NOMO-1 treated with DMSO at 0.1 percent for 48 hours (cell line): Measurements from ENCODE around the gene CRYL1.

ENCODE experiments used
- DNase-seq: peaks from one replicate; lab custom pipeline; 2025; ENCODE audit not compliant: unreplicated experiment; lab: John Stamatoyannopoulos, UW

CRYL1 gene

DNA sequence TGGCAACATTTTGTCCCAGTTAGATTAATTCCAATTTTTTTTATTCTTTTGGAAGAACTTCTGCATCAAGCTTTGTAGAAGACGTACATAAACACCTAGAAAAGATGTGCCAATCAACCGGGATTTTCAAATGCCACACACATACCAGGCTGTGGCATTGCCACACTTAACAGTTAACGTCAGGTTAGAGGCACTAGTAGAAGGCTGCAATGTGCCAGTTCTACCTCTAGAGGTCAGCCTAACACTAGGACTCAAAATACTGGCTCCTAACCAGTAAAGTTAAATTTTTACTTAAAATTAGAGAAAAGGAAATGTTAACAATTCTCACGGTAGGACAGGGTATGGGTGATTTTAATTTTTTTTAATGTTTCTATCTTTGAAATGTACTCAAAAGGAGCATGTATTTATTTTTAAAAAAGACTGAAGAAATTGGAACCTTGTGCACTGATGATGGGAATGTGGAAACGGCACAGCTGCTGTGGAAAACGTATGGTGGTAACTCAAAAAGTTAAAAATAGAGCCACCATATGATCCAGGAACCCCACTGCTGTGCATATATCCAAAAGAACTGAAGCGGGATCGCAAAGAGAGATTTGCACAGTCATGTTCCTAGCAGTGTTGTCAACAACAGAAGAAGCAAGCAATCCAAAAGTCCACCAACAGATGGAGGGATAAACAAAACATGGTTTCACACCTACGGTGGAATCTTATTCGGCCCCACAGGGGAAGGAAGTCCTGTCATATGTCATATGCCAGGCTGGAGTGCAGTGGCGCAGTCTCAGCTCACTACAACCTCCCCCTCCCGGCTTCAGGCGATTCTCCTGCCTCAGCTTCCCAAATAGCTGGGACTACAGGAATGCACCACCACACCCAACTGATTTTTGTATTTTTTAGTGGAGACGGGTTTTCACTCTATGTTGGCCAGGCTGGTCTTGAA lies 30.3 kb downstream of the CRYL1 start:
- peak; percentile 81 for DNase-seq

DNA sequence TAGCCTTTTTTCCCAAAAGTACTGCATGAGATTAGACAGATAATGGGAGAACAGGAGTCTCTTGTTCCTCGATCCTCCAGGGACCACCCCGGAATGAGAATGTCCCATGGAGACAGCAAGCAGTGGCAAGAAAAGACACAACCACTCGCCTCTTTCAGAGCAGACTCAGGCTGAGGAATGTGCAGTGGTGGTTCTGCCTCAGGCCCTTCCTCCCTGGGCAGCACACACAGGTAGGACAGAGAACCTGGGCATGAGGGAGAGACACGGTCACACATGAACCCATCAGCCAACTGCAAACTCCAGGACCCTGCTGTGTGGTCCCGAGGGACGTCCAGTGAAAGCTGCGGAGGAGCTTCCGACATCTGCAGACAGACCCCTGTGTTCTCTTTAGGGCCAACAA lies 31.0 kb downstream of the CRYL1 start:
- DNase-seq, result no peak

DNA sequence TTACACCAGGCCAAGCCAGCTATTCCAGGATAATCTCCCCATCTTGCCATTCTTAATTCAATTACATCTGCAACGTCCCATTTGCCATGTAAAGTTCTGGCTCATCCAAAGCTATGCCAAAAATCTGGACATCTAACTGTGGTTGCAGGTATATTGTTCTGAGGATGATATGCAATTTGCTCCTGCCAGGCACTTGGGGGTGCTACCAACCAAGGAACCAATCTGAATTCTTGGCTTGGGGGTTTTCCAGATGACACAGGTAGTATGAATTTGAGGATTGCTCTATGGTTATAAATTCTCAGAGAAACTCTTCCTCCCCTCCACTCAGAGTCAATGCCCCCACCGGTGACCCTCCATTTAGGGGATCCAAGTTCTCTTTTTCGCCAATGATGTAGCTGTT lies 33.0 kb downstream of the CRYL1 start:
- DNase-seq, result peak; percentile 25

DNA sequence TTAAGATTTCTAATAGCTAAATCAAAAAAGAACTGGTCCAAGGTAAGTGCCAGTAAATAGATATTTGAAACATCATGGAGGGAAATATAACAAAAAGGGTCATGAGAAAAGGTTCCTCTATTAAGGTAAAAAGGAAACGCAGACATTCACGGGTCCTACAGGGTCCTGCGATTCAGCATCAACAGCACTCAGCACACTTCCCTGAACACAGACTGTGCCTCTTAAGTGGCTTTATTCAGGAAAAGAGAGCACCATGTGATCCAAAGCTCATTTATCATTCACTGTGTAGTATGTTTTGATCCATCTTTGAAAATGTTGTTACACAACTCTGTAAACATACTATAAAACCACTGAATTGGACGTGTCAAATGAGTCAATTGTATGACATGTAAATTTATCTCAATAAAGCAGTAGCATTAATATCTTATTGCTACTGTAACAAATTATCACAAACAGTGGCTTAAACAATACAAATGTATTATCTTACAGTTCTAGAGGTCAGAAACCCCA lies 33.7 kb downstream of the CRYL1 start:
- DNase-seq, result no peak

DNA sequence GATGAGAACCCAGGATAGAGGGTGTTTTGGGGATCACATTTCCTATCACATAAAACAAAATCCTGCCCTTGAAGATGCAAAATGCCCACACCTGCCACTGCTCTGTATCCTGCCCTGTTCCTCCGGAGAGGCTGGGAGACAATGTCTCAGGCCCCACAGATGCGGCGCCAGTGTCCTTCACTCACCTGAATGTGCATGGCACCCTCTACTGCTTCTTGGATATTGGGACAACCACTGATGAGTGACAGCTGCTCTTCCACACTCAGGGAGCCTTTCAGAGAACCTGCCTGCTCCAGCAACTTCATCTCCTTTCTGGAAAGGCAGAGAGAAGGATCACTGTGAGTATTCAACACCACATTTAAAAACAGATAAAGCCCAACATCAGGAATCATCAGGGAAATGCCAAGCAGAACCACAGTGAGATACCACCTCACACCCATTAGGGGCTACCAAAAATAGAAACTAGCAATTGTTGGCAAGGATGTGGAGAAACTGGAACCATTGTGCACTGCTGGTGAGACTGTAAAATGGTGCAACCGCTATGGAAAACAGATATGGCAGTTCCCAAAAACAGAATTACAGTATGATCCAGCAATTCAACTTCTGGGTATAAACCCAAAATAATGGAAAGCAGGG lies 36.4 kb downstream of the CRYL1 start:
- DNase-seq, result no peak

DNA sequence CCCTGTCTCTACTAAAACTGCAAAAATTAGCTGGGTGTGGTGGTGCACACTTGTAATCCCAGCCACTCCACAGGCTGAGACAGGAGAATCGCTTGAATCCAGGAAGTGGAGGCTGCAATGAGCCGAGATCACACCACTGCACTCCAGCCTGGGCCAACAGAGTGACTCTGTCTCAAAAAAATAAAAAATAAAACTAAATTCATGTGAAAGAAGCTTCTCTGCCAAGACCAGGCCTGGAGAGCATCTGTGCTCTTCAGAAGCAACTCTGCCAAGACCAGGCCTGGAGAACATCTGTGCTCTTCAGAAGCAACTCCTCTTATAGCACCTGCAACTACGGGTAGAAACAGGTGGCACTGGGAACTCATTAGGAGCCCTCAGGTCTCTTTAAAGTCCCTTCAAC lies 37.7 kb downstream of the CRYL1 start:
- DNase-seq, result no peak

DNA sequence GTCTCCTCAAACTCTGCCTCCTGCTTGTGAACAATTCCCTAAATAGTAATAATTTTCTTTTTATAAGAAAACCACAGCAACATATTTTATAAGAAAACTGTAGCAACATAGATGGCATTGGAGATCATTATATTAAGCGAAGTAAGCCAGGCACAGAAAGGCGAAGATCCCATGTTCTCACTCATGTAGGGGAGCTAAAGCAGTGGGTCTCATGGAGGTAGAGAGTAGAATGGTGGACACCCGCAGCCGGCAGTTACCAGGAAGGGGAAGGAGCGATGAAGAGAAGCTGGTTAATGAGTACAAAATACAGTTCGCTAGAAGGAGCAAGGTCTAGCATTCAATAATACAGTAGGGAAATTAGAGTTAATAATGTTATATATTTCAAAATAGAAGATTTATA lies 42.9 kb downstream of the CRYL1 start:
- DNase-seq, result no peak

DNA sequence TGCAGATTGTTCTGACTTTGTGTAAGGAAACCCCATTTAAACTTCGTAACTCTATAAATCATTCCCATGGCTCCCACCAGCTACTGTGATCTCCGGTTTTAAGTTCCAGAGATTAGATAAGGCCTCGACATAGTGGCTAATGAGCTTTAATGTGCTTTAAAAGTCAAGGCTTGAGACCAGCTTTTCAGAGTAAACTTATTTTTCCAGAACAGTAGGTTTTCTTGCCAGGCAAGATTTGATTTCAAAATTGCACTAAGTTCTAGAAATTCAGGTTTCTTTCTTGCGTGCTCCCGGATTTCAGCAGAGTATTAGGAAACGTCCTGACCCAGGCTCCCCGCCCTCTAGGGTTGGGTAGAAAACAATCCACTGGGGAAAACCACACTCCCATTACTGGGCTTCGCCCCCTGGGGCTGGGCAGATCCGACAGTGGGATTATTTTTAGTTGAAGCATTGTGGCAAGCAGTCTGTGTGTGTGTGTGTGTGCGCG lies 43.3 kb downstream of the CRYL1 start:
- DNase-seq, result no peak

DNA sequence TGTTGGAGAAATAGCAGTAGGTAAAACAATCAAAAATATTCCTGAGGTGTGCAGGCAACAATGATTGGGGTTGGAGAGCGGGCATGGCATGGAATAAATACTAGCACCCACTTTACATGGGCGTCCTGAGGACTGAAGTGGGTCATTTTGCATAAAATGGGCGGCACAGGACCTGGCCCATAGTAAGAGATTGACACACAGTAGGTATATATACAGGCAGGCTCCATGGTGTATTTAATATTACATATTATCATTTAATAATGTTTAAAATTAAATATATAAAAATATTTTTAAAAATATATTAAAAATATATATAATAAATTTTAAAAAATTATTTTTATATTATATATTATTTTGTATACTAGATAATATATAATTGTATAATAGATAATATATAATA lies 48.3 kb downstream of the CRYL1 start:
- DNase-seq, result no peak

DNA sequence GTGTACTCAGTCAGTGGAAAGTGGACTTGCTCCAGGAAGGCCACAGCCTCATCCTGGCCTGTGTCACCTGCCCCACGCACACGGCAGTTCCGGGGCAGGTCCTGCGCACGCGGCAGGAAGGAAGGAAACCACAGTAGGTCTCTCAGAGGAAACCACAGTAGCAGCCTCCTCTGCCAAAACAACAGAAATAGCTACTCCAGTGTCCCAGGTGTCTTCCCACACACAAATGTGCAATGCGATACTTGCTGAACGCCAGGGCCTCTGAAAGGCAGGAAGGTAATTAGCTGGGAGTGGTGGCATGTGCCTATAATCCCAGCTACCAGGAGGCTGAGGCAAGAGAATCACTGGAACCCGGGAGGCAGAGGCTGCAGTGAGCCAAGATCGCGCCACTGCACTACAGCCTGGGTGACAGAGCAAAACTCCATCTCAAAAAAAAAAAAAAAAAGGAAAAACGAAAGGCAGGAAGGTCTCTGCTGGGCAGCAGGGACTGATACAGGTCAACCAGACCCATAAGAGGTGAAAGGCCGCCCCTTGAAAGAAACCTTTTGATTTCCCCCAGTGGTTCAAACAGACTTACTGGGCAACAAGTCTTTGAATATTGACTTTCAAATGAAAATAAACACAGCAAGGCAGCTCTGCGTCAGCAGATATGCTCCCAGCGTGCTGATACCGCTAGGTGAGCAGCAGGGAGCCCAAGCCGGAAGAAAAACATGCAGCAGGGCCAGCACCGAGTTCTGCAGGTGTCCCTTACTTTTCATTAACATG lies 49.5 kb downstream of the CRYL1 start:
- DNase-seq, result no peak

DNA sequence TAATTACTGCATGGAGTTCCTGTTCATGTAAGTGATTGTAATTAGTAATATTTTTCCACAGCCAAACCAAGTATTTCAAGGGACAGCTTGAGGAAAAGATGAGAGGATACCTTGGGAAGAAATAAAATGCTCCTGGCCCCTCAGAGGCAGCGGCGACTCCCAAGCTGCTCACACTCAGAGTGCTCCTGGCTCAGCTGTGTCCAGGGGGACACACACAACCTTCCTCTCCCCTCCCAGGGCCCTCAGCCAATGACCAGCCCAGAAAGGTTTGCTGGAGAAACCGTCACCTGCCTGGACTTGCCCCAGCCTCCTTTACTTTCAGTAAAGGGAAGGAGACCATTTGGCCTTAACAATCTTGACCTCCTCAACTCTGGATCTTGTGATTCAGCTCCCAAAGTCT lies 51.1 kb downstream of the CRYL1 start:
- DNase-seq, result no peak

DNA sequence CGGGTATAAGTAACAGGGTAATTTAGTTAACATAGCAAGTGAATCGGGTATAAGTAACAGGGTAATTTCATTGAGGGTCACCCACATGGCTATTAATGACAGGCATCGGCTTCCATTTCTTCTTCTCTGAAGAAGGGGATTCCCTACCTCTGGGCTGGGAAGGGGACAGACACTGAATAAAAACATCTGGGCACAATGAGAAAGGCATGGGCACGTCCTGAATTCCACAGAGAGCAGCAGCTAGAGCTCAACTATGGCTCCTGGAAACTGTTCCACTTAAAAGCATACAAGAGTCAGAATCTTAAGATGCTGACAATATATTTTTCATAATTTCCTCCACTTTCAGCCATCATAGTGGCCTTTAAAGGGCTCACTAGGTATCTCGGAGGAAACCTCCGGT lies 51.8 kb downstream of the CRYL1 start:
- no peak for DNase-seq

DNA sequence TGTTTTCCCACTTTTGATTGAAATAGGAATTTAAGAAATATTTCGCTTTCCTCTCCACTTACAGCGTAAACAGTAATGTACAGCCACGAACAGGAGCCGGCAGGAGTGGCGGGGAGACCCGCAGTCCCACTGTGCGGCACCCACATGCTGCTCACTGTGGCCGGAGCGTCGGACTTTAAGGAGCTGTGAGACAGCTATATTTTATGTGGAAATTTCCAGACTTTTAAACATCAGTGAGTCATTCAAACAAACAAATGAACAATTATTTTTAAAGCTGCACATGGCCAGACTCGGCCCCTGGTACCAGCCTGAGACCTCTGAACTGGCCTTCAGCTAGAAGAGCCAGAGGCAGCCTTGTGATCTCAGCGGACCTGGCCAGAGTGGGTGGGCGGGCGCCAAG lies 52.5 kb downstream of the CRYL1 start:
- no peak for DNase-seq

DNA sequence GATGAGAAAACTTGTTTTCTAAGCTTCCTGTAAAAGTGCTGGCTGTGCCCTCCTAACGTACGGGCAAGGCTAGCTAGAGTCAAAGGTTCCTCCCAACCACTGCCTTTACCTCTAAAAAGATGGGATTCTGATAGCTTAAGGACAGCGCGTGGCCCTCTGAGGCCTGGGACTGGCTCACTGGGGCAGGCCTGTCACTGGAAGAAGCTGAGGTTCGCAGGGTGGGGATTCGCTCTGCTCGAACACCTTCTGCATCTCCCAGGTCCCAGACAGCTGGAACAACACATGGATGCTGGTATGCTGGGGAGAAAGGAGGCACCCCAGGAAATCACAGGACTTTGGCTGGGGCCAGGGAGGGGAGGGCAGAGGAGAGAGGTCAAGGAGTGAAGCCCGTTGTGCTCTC lies 53.1 kb downstream of the CRYL1 start:
- DNase-seq, result no peak

DNA sequence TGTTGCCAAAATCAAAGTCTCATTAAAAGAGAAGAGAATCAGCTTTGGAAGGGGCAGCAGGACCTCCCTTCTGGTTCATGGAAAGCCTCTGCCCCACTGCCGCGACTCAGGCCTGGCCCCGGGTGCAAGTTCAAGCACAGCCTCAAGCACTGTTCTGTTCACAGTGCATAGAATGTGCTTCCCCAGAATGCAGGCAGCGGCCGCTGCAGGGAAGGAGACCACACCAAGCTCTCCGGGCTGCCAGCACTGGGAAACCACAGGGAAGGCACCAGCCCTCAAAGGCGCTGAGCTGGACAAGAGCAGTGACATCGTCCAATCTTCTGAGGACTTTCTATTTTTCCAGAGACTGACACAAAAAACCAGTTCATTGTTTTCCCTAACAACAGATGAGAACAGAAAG lies 55.5 kb downstream of the CRYL1 start:
- no peak for DNase-seq

DNA sequence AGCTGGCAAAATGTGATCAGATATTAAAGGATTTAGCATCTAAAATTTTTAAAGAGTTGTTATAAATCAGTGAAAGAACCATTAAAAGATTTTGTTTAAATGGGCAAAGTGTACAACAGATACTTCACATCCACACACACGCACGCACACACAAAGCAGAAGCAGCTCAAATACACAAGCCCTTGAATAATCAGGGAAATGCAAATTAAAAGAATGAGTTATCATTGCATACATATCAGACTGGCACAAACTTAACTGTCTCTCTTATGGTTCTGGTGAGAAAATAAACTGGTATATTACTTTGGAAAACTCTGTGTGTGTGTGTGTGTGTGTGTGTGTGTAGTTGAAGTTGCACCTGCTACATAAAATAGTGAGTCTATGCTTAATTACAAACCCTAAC lies 59.3 kb downstream of the CRYL1 start:
- no peak for DNase-seq

DNA sequence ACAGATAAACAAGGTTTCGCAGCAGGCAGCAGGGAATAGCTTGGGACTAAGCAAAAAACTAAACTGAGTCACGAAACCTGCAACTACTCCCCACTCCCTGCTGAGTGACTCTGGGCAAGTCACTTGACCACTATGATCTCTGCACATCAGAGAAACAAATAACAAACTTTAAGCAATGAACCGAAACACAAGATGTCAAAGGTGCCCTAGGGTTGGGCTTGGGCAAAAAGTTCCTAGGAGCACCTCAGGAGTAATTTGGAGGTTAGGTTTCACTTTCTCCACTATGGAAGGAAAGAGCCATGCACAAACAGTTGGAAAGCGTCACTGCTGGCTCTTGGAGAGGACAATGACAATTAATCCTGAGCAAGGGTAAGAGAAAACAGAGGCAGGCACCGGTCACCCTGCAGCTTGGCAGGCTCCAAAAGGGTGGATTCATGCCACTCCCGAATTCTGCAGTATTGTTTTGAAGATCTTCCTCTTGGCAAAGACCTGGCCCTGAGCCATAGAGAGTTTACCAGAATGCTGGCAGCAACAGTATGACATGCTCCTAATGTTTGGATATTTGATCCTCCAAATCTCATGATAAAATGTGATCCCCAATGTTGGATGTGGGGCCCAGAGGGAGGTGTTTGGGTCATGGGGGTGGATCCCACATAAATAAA lies 60.3 kb downstream of the CRYL1 start:
- DNase-seq, result no peak

DNA sequence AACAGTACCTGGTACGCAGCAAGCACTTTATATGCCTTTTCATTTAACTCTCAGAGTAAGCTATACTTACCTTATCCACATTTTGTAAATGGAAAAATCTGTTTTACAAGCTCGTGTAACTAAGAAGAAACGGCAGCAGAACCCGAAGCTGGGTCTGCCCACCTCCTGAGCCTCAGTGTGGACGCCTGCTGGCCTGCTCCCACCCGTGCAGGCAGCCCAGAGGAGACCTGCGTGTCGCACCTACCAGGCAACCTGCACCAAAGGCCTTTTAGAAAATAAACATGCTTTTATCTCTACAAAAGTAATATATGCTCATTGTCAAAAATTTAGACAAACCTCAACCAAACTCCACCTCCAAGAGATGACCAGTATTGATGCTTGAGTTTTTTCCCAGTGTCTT lies 62.7 kb downstream of the CRYL1 start:
- DNase-seq, result no peak

DNA sequence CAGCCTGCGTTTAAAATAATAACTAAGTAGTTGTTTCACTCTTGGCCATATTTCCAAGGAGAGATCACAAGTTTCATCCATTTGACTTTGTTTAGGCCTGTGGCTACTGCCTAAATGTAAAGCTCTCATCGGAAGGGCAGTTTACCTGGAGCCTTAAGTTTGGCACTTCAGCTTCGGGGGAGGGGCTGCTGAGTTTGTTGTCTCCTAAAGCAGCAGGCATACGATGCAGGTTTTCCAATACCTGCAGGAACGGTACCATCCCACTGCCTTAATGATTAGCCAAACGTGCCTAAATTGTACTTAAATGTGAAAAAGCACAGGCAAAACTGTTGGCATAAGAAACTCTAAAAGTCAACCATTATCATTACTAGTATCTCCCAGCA lies 63.1 kb downstream of the CRYL1 start:
- DNase-seq, result no peak

DNA sequence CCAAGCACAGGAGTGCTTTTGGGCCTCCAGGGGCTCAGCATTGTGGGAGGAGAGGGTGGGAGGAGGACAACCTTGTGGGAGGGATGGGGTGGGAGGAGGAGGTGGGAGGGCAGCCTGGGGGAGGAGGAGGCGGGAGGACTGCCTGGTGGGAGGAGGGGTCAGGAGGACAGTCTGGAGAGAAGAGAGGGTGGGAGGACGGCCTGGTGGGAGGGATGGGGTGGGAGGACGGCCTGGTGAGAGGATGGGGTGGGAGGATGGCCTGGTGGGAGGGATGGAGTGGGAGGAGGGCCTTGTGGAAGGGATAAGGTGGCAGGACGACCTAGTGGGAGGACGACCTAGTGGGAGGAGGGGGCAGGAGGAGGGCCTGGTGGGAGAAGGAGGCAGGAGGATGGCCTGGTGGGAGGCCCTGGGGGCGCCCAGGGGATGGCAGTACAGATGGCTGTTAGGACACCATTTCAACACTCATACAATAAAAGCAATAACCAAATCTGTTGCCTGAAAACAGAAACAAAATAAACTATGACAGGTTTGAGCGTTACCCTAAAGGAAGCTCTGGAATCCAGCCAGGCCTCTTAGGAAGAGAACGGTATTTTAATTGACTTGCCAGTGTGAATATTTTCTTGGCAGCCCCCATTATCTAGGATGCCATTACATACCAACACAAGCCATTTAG lies 63.7 kb downstream of the CRYL1 start:
- no peak for DNase-seq

DNA sequence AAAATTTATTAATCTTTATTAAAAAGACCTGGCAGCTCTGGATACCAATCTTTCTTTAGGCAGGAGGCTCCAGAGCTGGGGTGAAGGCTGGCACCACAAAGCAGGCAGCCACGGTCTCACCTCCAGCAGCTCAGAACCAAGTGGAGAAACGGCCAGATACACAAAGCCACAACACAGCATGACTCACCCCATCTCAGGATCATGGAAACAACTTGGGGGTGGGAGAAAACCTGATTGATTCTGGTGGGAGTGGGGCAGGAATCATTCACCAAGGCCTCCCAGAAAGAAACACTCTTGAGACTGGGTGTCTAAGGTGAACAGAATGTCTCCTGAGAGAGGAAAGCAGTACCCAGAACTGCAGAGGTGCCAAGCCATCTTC lies 64.2 kb downstream of the CRYL1 start:
- DNase-seq, result no peak
